CD4-positive, alpha-beta T cell treated with Interleukin-6 for 4 hours (primary cell): Measurements from ENCODE around the gene CLDN25.

ENCODE experiments used
- DNase-seq: peaks from one replicate; pipeline ENCODE4 v3.0.0-alpha.2; 2020; ENCODE audit warnings: mixed read lengths

CLDN25 gene

DNA sequence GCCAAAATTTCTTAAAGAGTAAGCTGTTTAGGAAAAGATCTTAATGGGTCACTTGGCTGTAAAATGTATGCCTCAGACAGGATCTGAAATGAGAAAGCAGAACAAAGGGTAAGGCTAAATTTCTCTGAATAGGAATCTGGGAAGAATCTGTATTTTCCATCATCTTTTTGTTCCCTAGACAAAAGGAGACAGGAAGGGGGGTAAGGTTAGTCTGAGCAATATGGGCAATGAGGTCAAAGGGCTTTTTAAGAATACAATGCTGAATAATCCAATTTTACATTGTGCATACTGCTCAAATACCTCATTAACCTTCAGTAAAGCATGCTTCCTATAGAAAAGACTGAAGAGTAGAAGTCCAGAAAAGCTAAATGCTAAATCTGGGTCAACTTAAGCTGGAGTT, 34.6 kb downstream of the CLDN25 start:
- DNase-seq: no peak

- DNase-seq: no peak
These were observed 37.6 kb downstream of the CLDN25 start for GRCh38 chr11:113817162-113817561.

DNA sequence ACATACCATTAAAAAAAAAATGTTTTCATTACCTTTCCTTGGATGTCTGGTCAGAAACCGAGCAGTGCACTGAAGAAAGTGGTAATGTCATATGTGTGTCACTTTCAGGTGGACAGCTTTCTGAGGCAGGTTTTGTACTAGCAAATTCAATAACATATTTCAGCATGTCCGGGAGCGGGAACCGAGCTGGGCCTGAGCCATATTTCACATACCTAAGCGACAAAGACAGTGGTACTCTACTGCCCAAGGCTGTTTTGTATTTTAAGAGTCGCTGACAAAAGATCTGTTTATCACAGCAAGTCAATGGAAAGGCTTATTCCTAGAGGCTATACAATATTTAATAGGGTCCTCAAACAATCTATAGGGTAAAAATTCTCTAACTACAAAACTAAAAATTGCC, 38.0 kb downstream of the CLDN25 start:
- DNase-seq: no peak

DNA sequence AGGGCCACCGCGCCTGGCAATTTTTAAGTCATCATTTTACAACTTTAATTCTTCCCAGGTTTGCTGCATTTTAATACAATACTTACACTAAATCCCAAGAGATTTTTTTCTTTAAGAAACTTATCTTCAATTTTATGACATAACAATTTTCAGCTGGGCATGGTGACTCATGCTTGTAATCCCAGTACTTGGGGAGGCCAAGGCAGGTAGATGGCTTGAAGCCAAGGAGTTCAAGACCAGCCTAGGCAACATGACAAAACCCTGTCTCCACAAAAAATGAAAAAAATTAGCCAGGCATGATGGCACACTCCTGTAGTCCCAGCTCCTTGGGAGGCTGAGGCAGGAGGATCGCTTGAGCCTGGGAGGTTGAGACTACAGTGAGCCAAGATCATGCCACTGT, 38.8 kb downstream of the CLDN25 start:
- no peak for DNase-seq

DNA sequence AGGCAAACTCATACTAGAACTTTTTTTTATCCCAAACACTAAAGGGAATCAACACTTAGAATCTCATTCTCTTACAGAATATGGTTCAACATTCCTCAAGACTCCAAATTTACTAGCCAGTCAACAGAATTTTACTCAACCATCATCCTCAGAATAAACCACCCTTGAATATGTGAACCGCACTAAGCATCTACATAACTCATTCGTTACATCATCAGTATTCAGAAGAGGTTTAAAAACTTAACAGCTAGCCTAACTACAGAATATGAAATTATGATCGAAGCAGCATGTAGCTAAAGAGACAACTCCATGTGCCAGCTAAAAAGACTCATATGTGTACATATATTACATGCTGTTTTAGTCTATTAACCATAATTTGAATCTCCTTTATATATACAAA, 47.9 kb downstream of the CLDN25 start:
- DNase-seq: no peak

DNA sequence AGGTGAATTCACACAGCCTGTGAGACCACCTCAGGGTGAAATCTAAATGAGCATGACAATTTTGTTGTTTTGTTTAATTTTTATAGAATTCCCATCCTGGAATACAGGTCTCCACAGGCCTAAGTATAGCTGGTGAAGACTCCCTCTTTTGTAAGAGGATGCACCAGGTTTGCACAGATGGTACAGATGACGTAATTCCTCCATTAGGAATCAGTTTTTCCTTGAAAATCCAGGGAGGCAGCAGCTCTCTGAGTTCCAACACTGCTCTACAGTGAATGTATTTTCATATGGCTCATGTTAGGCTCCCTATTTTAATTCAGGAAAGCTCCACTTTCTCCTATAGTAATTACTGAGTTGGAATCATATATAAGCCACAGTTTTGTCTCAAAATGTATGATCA, 48.6 kb downstream of the CLDN25 start:
- DNase-seq: no peak

DNA sequence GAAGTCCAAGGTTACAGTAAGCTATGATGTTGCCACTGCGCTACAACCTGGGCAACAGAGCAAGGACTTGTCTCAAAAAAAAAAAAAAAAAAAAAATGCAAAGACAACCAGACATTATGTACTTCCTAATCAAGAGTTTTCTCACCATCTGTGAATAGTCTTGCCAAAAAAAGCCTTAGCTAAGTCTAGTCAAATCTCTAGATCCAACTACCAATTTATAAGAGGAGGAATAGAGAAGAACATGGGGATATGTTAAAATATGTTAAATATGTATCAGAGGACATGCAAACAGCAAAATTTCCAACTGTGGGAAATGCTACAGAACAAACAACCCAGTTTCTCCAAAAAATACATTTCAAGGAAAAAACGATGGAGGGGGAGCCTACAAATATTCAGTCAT, 50.2 kb downstream of the CLDN25 start:
- DNase-seq: no peak
